Thymus (tissue), 11 donors: ENCODE results near the gene MLLT10. TPM values are rescaled to one million over a fixed set of nuclear protein-coding genes. Genes with fewer than 3 reads are reported as not detected.

Source experiments
- DNase-seq, 9 donors: peaks; one replicate each; pipeline ENCODE4 v3.0.0-alpha.2; 2013; ENCODE audit warnings: low spot score in 9 of 9, low read depth in 6 of 9, missing footprints in 1 of 9
- H3K27ac ChIP-seq, 2 donors: one replicate each; pipeline ENCODE4 v1.5.1; 2013; ENCODE audit warnings: control low read depth in 1 of 2, low read depth in 1 of 2, low read length in 1 of 2, mild to moderate bottlenecking in 1 of 2, moderate library complexity in 1 of 2
- H3K27me3 ChIP-seq, 2 donors: one replicate each; pipeline ENCODE4 v1.5.1; 2013; ENCODE audit warnings: low read length in 1 of 2; ENCODE audit not compliant: control insufficient read depth in 2 of 2, insufficient read depth in 1 of 2
- H3K36me3 ChIP-seq, 2 donors: one replicate each; pipeline ENCODE4 v1.5.1; 2013; ENCODE audit warnings: low read length in 1 of 2, mild to moderate bottlenecking in 1 of 2, moderate library complexity in 1 of 2; ENCODE audit not compliant: control insufficient read depth in 2 of 2, insufficient read depth in 2 of 2
- H3K4me1 ChIP-seq, 2 donors: one replicate each; pipeline ENCODE4 v1.5.1; 2013; ENCODE audit warnings: low read length in 2 of 2; ENCODE audit not compliant: control insufficient read depth in 2 of 2, insufficient read depth in 2 of 2
- H3K4me3 ChIP-seq, 2 donors: one replicate each; pipeline ENCODE4 v1.5.1; 2013; ENCODE audit warnings: low read length in 2 of 2, control low read depth in 1 of 2, mild to moderate bottlenecking in 1 of 2
- H3K9me3 ChIP-seq, 2 donors: one replicate each; pipeline ENCODE4 v1.5.1; 2013; ENCODE audit warnings: low read length in 1 of 2, mild to moderate bottlenecking in 1 of 2; ENCODE audit not compliant: control insufficient read depth in 2 of 2, insufficient read depth in 1 of 2
- WGBS: extraction: QIAGEN DNeasy Blood & Tissue Kit; methylation state at CpG from one replicate; pipeline ENCODE4 v1.1.7; 2013; 5-methylcytosine and 5-hydroxymethylcytosine counted together
- polyA plus RNA-seq: library from polyadenylated mRNA; stranded (reverse); fragments of 200-250 nt; gene quantifications from one replicate; pipeline ENCODE4 v1.2.3, GENCODE V29; 2013
- total RNA-seq: library from RNA; stranded (reverse); fragments of 120-200 nt; gene quantifications from one replicate; pipeline ENCODE4 v1.2.4, GENCODE V29; 2013
- donor health status: healthy.

The MLLT10 gene
- total and polyA plus RNA-seq, 2 donors, result 23.0 to 27.9 TPM

DNA sequence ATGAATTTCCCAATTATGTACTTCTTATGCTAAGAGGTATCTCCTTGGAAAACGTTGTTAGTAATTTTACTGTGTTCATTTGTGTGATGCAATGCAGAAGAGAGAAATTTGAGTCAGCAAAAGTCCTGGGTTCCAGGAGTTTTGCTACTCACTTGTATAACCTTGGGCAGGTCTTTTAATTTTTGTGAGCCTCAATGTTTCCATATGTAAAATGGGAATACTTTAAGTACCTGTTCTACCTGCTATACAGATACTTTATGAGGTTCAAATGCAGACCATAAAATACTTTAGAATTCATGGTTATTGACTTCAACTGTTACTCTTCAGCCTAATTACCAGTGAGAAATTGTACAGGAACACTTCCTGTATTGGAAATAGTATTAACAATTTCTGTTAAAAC, 185.5 kb downstream of the MLLT10 start:
- DNase-seq, result no peak
- no peaks in the 10 kb centered on the region for H3K27me3 ChIP-seq
- H3K36me3 ChIP-seq, result peaks cover 0 to 22% of the 10 kb centered on the region in 2 donors
- H3K4me1 ChIP-seq, result no peaks in the 10 kb centered on the region
- no peak overlapping the region for H3K4me3 ChIP-seq
- WGBS, result 93% methylated on average over 1 of the region's 1 CpG
- no peak overlapping the region for H3K27ac ChIP-seq
- no peaks in the 10 kb centered on the region for H3K9me3 ChIP-seq

DNA sequence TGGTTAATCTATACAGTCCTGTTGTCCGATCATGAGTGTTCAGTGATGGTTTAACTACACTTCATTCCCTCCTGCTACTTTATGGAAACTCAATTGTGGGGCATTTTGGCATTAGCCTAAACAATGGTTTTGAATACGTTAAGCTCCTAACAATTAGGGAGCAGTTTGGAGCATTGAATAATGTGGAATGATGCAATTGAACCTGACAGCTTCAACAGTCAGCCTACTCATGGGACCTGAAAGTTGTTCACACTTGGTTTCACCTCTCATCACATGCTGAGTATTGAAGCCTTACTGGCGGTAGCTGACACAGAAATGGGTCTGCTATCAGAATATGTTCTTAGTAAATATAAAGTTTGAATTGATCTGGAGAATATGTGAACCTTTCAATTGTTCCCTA, 186.1 kb downstream of the MLLT10 start:
- H3K36me3 ChIP-seq, result peaks cover 0 to 21% of the 10 kb centered on the region in 2 donors
- no peak overlapping the region for H3K27ac ChIP-seq
- no peak for DNase-seq
- H3K9me3 ChIP-seq, result no peaks in the 10 kb centered on the region
- H3K4me3 ChIP-seq, result no peak overlapping the region
- no peaks in the 10 kb centered on the region for H3K27me3 ChIP-seq
- 98% methylated on average over 3 of the region's 3 CpGs for WGBS
- peaks cover 0 to 3% of the 10 kb centered on the region in 2 donors for H3K4me1 ChIP-seq

DNA sequence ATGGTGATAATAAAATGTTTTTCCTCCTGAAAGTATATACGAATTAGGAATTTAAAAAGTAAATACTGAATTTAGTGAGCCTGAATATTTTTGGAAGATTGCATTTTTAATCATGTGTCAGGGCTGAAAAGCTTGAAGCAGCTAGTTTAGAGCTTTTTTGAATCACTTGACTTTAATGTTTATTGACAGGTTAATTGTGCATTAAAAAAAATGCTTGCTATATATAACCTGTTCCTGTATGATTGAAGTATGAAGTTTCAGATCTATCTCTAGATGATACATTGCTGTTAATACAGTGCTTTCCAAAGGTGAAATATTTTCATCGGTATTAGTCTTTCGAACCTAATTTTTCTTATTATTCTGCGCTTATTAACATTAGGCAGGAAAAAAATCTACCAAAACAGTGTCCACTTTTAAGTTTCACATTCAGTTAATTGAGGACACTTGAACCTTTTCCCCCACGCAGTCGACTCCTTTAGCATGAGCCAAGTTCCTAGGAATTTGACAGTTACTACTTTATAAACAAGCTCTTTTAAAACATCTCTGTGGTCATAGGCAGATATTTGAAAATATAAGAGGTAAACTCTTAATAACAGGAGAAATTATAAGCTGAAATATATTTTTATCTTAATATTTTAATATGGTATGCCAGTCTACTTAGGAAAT, 187.1 kb downstream of the MLLT10 start:
- no peaks in the 10 kb centered on the region for H3K27me3 ChIP-seq
- H3K4me3 ChIP-seq, result no peak overlapping the region
- peaks cover 0 to 3% of the 10 kb centered on the region in 2 donors for H3K4me1 ChIP-seq
- 95% methylated on average over 6 of the region's 6 CpGs for WGBS
- H3K9me3 ChIP-seq, result no peaks in the 10 kb centered on the region
- no peak overlapping the region for H3K27ac ChIP-seq
- DNase-seq, result no peak
- peaks cover 0 to 15% of the 10 kb centered on the region in 2 donors for H3K36me3 ChIP-seq

DNA sequence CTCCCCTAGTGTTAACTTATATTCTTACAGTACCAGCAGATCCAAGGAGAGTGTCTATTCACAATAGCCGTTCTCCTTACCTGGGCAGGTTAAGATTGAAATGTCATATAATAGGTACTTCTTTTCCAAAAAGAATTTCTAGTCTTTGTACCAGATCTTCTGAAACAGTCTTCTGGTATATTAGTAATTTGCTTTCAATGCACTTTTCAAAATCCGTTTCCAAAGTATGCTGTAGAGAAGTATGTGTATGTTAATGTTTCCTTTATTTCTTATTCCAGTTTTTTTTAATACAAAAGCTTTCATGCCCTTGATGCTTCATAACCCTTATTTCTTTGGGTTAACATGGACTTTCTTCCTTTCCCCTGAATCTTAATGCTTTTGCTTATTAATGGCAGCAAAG, 188.2 kb downstream of the MLLT10 start:
- WGBS, result 99% methylated on average over 2 of the region's 2 CpGs
- H3K36me3 ChIP-seq, result peaks cover 3 to 17% of the 10 kb centered on the region in 2 donors
- no peaks in the 10 kb centered on the region for H3K27me3 ChIP-seq
- H3K4me3 ChIP-seq, result no peak overlapping the region
- no peaks in the 10 kb centered on the region for H3K9me3 ChIP-seq
- DNase-seq, result no peak
- H3K27ac ChIP-seq, result no peak overlapping the region
- H3K4me1 ChIP-seq, result peaks cover 0 to 3% of the 10 kb centered on the region in 2 donors

DNA sequence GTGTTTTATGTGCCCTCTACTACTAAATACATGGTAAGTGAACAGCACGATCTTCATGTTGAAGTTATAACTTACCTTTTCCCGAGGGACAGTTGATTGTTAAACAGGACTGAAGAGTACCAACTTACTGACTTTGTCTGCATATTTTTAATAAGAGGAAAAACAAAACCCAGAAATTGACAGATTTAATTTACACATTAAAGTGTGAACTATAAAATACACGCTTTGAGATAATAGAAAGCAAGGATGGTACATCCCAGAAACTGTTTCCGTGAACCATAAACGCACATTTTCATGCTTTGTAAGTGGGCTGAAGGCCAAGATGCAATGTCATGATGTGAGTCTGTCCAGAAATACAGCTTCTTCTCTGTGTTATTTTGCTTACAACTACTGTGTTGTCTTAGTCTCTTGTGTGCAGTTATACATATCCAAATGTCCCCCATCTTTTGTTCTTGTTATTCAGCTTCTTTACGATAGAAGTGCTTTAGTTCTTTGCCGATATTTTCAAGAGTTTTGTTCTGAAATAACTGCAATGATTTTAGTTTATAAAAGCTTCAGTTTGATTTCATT, 190.1 kb downstream of the MLLT10 start:
- 87% methylated on average over 7 of the region's 7 CpGs for WGBS
- H3K27ac ChIP-seq, result peak overlapping the region in 1 of 2 donors; percentile 19
- peaks cover 3 to 18% of the 10 kb centered on the region in 2 donors for H3K36me3 ChIP-seq
- no peaks in the 10 kb centered on the region for H3K9me3 ChIP-seq
- H3K4me1 ChIP-seq, result peaks cover 0 to 7% of the 10 kb centered on the region in 2 donors
- no peak overlapping the region for H3K4me3 ChIP-seq
- no peaks in the 10 kb centered on the region for H3K27me3 ChIP-seq
- no peak for DNase-seq

DNA sequence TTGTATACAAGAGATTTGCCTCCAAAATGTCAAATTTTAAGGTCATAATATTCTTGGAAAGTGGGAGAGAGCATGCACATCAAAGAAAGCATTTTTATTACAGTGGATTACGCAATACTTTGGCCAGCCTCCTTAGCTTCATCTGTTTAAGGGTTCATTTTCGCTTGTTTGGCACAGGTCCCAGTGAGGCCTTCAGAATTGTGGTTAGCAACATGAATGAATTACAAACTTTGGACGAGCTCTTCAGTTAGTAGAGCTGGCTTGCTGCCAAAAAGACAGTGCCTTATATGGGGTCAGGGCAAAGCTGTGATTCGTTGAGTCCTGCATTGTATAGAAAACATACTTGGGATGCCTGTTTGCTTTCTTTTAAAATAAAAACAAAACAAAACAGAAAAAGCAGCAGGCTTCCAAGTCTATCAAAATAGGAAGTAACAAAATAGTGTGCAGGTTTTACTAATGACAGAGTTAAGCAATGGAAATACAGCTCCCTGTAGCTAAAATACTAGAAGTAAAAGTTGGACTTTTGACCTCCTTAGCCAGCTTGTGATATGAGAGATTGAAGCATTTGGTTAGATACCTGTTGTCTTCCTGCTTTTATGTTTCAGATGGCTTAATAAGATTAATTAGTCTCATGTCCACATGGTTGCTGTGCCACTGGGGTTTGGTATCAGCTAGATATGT, 190.8 kb downstream of the MLLT10 start:
- peak overlapping the region in 1 of 2 donors; percentile 48 for H3K27ac ChIP-seq
- H3K36me3 ChIP-seq, result peaks cover 3 to 17% of the 10 kb centered on the region in 2 donors
- H3K4me1 ChIP-seq, result peaks cover 0 to 7% of the 10 kb centered on the region in 2 donors
- H3K4me3 ChIP-seq, result no peak overlapping the region
- no peaks in the 10 kb centered on the region for H3K27me3 ChIP-seq
- 7% methylated on average over 4 of the region's 4 CpGs for WGBS
- no peaks in the 10 kb centered on the region for H3K9me3 ChIP-seq
- DNase-seq, result peak in 6 of 9 donors; percentile 37 to 74 (median 46)

DNA sequence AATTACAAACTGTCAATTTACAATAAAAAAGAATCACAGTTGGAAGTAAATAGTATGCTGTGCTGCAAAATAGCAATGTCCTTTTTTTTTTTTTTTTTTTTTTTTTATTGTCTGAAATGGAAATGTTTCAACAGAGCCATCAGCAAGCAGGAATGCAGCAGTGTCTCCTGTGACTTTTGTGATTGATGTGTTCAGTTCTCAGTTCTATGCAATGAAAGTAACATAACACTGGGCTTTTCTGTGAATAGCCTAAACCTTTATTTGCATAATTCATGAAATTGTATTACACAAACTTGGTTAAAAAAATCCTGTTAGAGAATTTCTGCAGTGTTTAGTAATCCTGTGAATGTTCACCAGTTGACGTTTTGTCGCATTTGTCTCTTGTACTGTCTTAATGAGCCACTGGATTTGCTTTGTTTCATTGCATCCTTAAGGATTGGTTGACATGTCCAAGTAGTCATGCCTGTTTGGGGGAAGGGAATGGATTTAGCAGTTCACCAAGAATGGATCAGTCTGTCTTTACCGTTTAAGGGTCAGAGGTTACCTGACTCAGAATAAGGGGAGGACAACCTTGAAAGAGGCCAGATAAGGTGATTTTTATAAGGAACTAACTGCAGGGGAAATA, 192.7 kb downstream of the MLLT10 start:
- Histone ChIP-seq H3K4me3 (no peak overlapping the region), H3K27me3 (no peaks in the 10 kb centered on the region), H3K36me3 (peaks cover 5 to 20% of the 10 kb centered on the region in 2 donors), H3K4me1 (peaks cover 0 to 7% of the 10 kb centered on the region in 2 donors), H3K9me3 (no peaks in the 10 kb centered on the region), H3K27ac (no peak overlapping the region)
- no peak for DNase-seq
- 92% methylated on average over 3 of the region's 3 CpGs for WGBS

DNA sequence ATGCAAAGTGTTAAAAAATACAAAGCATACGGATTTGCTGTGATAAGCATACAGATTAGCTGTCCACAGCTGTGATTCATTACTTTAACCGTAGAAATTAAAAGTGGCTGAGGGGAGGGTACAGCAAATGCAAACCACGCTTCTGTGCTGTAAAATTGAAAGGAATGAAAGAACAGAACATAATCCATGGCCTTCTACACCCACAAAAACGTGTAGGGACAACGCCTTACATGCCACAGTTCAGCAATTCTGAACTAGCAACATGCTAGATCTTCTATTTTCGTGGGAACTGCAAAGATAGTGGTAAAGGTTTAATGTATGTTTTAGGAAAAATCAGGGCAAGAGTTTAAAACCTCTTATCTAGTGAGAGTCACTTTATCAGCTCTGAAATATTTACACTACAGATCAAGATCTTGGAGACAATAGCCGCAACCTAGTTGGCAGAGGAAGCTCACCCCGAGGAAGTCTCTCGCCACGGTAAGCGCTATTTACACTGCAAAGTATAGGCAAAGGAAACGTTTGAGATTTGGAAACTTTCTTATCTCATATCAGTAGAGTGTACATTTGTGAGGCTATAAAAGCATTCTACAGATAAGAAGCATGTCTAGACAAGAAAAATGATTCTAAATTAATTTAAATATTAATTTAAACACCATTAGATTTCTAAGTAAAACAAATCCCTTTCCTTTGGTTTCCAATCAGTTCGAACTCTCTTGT, 193.6 kb downstream of the MLLT10 start:
- Histone ChIP-seq H3K4me1 (peaks cover 0 to 7% of the 10 kb centered on the region in 2 donors), H3K9me3 (no peaks in the 10 kb centered on the region), H3K27me3 (no peaks in the 10 kb centered on the region), H3K4me3 (no peak overlapping the region), H3K27ac (no peak overlapping the region), H3K36me3 (peaks cover 5 to 20% of the 10 kb centered on the region in 2 donors)
- peak in 3 of 9 donors; percentile 25 to 61 (median 31) for DNase-seq
- 49% methylated on average over 13 of the region's 13 CpGs for WGBS
